ENCODE data around the gene LRP1B. TPM values are rescaled to one million over a fixed set of nuclear protein-coding genes. Genes with fewer than 3 reads are reported as not detected.

LRP1B gene
- total RNA-seq, 4 donors from 2014 or later, result 1.2 to 3.3 (median 2.6) TPM

GRCh38 chr2:140589273-140589672 lies 1541.5 kb downstream of the LRP1B start:
- TF ChIP-seq CTCF (IDR thresholded peaks at IDR 0.05) (no peak), EP300 (IDR thresholded peaks at IDR 0.05) (no peak), POLR2A (IDR thresholded peaks at IDR 0.05) (no peak)
- no peak for DNase-seq (ENCODE audit: low spot score in 2 of 2)
- no peaks in the 10 kb centered on the region for H3K27me3 ChIP-seq
- H3K4me1 ChIP-seq, result no peaks in the 10 kb centered on the region
- no peak overlapping the region for H3K4me3 ChIP-seq
- WGBS, 2 donors, result 39 to 60% methylated on average over 1 of the region's 1 CpG
- no peaks in the 10 kb centered on the region for H3K9me3 ChIP-seq
- no peaks in the 10 kb centered on the region for H3K36me3 ChIP-seq
- no peak overlapping the region for H3K27ac ChIP-seq

GRCh38 chr2:140586379-140586778 lies 1544.4 kb downstream of the LRP1B start:
- TF ChIP-seq EP300 (IDR thresholded peaks at IDR 0.05) (no peak), CTCF (IDR thresholded peaks at IDR 0.05) (peak in 1 of 5 experiments; percentile 14), POLR2A (IDR thresholded peaks at IDR 0.05) (no peak)
- Histone ChIP-seq H3K9me3 (no peaks in the 10 kb centered on the region), H3K27ac (no peak overlapping the region), H3K4me3 (no peak overlapping the region), H3K4me1 (no peaks in the 10 kb centered on the region), H3K36me3 (no peaks in the 10 kb centered on the region), H3K27me3 (no peaks in the 10 kb centered on the region)
- no peak for DNase-seq (ENCODE audit: low spot score in 2 of 2)
- WGBS, 2 donors, result 80 to 81% methylated on average over 2 of the region's 2 CpGs

- TF ChIP-seq CTCF (IDR thresholded peaks at IDR 0.05) (no peak), EP300 (IDR thresholded peaks at IDR 0.05) (no peak), POLR2A (IDR thresholded peaks at IDR 0.05) (no peak)
- DNase-seq (ENCODE audit: low spot score in 2 of 2), result no peak
- no peaks in the 10 kb centered on the region for H3K36me3 ChIP-seq
- no peaks in the 10 kb centered on the region for H3K4me1 ChIP-seq
- 29 to 55% methylated on average over 2 of the region's 2 CpGs for WGBS, 2 donors
- H3K27me3 ChIP-seq, result no peaks in the 10 kb centered on the region
- no peak overlapping the region for H3K4me3 ChIP-seq
- H3K9me3 ChIP-seq, result no peaks in the 10 kb centered on the region
- no peak overlapping the region for H3K27ac ChIP-seq
Observed at GRCh38 chr2:140585016-140585415, 1545.8 kb downstream of the LRP1B start.

- TF ChIP-seq CTCF (IDR thresholded peaks at IDR 0.05) (no peak), EP300 (IDR thresholded peaks at IDR 0.05) (no peak), POLR2A (IDR thresholded peaks at IDR 0.05) (no peak)
- H3K27me3 ChIP-seq, result no peaks in the 10 kb centered on the region
- no peaks in the 10 kb centered on the region for H3K36me3 ChIP-seq
- no peak overlapping the region for H3K27ac ChIP-seq
- H3K4me3 ChIP-seq, result no peak overlapping the region
- DNase-seq (ENCODE audit: low spot score in 2 of 2), result no peak
- no peaks in the 10 kb centered on the region for H3K4me1 ChIP-seq
- H3K9me3 ChIP-seq, result no peaks in the 10 kb centered on the region
Observed at GRCh38 chr2:140584471-140584870, 1546.3 kb downstream of the LRP1B start.

- Histone ChIP-seq H3K27me3 (no peaks in the 10 kb centered on the region), H3K36me3 (no peaks in the 10 kb centered on the region), H3K9me3 (no peaks in the 10 kb centered on the region), H3K4me3 (no peak overlapping the region), H3K4me1 (no peaks in the 10 kb centered on the region), H3K27ac (no peak overlapping the region)
- 59 to 64% methylated on average over 2 of the region's 2 CpGs for WGBS, 2 donors
- TF ChIP-seq EP300 (IDR thresholded peaks at IDR 0.05) (no peak), POLR2A (IDR thresholded peaks at IDR 0.05) (no peak), CTCF (IDR thresholded peaks at IDR 0.05) (no peak)
- no peak for DNase-seq (ENCODE audit: low spot score in 2 of 2)
Observed at GRCh38 chr2:140580532-140581151, 1550.2 kb downstream of the LRP1B start.

Data from tibial nerve (tissue), 4 donors.